ENCODE measurements around the gene NLRX1. TPM values are rescaled to one million over a fixed set of nuclear protein-coding genes. Genes with fewer than 3 reads are reported as not detected.

NLRX1 gene, protein sequence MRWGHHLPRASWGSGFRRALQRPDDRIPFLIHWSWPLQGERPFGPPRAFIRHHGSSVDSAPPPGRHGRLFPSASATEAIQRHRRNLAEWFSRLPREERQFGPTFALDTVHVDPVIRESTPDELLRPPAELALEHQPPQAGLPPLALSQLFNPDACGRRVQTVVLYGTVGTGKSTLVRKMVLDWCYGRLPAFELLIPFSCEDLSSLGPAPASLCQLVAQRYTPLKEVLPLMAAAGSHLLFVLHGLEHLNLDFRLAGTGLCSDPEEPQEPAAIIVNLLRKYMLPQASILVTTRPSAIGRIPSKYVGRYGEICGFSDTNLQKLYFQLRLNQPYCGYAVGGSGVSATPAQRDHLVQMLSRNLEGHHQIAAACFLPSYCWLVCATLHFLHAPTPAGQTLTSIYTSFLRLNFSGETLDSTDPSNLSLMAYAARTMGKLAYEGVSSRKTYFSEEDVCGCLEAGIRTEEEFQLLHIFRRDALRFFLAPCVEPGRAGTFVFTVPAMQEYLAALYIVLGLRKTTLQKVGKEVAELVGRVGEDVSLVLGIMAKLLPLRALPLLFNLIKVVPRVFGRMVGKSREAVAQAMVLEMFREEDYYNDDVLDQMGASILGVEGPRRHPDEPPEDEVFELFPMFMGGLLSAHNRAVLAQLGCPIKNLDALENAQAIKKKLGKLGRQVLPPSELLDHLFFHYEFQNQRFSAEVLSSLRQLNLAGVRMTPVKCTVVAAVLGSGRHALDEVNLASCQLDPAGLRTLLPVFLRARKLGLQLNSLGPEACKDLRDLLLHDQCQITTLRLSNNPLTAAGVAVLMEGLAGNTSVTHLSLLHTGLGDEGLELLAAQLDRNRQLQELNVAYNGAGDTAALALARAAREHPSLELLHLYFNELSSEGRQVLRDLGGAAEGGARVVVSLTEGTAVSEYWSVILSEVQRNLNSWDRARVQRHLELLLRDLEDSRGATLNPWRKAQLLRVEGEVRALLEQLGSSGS
- 8.5 and 8.9 TPM in 2 replicates for total RNA-seq

DNA sequence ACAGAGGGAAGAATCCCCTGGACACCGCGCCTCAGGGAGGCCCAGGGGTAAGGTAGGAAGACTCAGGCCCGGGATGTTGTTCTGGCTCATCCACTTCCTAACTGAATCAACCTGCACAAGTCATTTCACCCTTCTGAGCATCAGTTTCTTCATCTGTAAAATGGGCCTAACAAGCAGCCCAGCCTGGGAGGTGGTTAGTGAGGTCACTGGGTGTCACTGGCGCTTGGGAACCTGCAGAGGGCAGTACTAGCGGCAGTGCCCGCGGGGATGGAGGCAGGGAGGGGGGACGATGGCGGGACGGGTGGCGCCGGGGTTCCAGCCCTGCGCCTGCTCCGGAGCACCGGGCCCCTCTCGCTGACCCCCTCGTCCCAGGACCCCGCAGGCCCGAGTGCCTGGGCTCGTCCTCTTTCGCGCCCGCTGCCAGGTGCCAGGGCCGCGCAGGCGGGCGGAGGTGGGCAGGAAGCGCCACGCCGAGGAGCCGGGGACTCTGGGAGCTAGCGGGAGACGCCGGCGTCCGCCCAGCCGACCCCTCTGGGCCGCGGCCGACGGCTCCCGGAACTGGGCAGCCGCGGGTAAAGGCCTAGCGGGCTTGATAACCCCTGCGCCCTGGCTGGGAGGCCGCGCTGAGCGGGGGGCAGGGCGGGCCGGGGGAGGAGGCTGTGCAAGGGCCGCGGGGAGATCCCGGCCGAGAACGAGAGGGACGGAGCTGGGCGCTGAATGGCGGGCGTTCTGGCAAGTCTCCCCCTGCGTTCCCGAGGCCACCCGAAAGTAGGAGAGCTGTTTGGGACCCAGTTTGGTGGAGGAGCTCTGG, at the start of gene NLRX1:
Gene NLRX1, plus strand, starts transcription at position 255 of the 811 bp plus-strand sequence. CDS start 2,679 bp downstream, outside the sequence.

GRCh38 chr11:119121008-119121810, 47.3 kb upstream of the NLRX1 start, which contains the start of gene HINFP:
HINFP (plus strand) TSS chr11:119121580; CDS start chr11:119126945, 5,365 bp downstream.

GRCh38 chr11:119149018-119149785, 19.3 kb upstream of the NLRX1 start, which contains the start of gene ABCG4:
ABCG4 (plus strand) TSS chr11:119149052; CDS start chr11:119149966, 914 bp downstream.

DNA sequence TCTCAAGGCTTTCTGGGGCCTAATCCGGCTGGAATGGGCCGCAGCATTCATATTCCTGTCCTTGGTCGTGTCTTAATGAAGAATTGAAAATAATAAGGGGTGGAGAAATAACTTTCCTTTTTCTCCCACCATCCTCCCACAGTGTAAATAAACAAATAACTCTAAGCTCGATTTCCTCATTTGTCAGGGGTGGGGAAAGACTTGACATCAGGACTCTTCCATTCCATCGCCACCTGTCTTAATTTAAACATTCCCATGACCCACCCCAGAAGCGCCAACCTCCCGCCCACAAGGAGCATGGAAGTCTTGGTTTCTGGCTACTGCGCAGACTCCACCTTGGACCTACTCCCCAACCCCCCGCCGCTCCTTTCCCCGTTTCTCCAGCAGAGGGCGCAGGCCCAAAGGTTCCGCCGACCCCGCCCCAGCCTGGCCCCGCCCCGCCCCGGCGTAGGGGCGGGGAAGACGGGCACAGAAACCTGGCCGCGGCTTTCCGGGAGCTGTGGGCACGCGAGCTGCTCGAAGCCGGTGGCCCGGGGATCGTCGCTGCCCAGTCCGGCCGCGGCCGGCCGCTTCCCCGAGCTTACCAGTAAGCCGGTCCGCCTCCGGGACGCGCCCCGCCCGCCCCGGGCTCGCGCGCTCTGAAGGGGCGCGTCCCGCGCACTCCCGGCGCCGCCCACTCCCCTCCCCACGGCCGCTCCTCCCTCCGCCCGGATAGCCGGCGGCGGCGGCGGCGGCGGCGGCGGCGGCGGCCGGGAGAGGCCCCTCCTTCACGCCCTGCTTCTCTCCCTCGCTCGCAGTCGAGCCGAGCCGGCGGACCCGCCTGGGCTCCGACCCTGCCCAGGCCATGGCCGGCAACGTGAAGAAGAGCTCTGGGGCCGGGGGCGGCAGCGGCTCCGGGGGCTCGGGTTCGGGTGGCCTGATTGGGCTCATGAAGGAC, 37.3 kb downstream of the NLRX1 start, which contains the start of gene CBL:
Gene CBL, plus strand, starts transcription at position 766 of the 937 bp plus-strand sequence. Its CDS starts 79 bp downstream, at position 845.

Other genes with a start within 250 kb of the NLRX1 start
- gene BCL9L, start 242.8 kb upstream of the NLRX1 start, total RNA-seq: 21.3 and 49.2 TPM in 2 replicates
- not detected in 2 replicates for gene UPK2, start 212.4 kb upstream of the NLRX1 start, total RNA-seq
- gene FOXR1, start 197.0 kb upstream of the NLRX1 start, total RNA-seq: not detected in 2 replicates
- 2.3 and 10.1 TPM in 2 replicates for gene CENATAC, start 170.6 kb upstream of the NLRX1 start, total RNA-seq
- gene RPS25, start 150.4 kb upstream of the NLRX1 start, total RNA-seq: 2,402 and 3,197 TPM in 2 replicates
- gene TRAPPC4, start 150.0 kb upstream of the NLRX1 start, total RNA-seq: 61.6 and 139 TPM in 2 replicates
- 15.3 and 19.8 TPM in 2 replicates for gene SLC37A4, start 137.8 kb upstream of the NLRX1 start, total RNA-seq
- gene HYOU1, start 111.5 kb upstream of the NLRX1 start, total RNA-seq: 80.2 and 160 TPM in 2 replicates
- gene VPS11, start 100.9 kb upstream of the NLRX1 start, total RNA-seq: 19.5 and 20.4 TPM in 2 replicates
- 41.4 and 51.0 TPM in 2 replicates for gene HMBS, start 83.8 kb upstream of the NLRX1 start, total RNA-seq
- gene DPAGT1, start 66.9 kb upstream of the NLRX1 start, total RNA-seq: 31.3 and 32.2 TPM in 2 replicates
- 5.6 and 6.0 TPM in 2 replicates for gene C2CD2L, start 61.4 kb upstream of the NLRX1 start, total RNA-seq
- 10.1 and 15.5 TPM in 2 replicates for gene HINFP, start 47.1 kb upstream of the NLRX1 start, total RNA-seq
- gene ABCG4, start 19.7 kb upstream of the NLRX1 start, total RNA-seq: 0.26 and 0.72 TPM in 2 replicates
- not detected in 2 replicates for gene NHERF4, start 16.8 kb downstream of the NLRX1 start, total RNA-seq
- 15.8 and 16.5 TPM in 2 replicates for gene CBL, start 37.6 kb downstream of the NLRX1 start, total RNA-seq
- gene MCAM, start 148.4 kb downstream of the NLRX1 start, total RNA-seq: 216 and 225 TPM in 2 replicates
- gene RNF26, start 165.8 kb downstream of the NLRX1 start, total RNA-seq: 21.7 and 24.7 TPM in 2 replicates
- gene C1QTNF5, start 172.2 kb downstream of the NLRX1 start, total RNA-seq: 11.9 and 37.4 TPM in 2 replicates
- 0.08 TPM in 1 of 2 replicates, not detected in the other for gene MFRP, start 178.0 kb downstream of the NLRX1 start, total RNA-seq
- gene USP2, start 213.0 kb downstream of the NLRX1 start, total RNA-seq: 0.26 and 0.40 TPM in 2 replicates